Ishikawa (cell line): ENCODE results near the gene SNAPC2.

Experiments
- EGR1 ChIP-seq: IDR thresholded peaks from 2 replicates; pipeline ENCODE4 v1.6.1; 2012
- YY1 ChIP-seq: IDR thresholded peaks from 2 replicates; pipeline ENCODE4 v1.6.1; 2012; ENCODE audit warnings: low read depth
- TF ChIP-seq, protein P1 (sequence below): IDR thresholded peaks from 2 replicates; pipeline ENCODE4 v1.6.1; 2012; ENCODE audit warnings: low read depth, mild to moderate bottlenecking

GRCh38 chr19:7883796-7884570 lies 36.2 kb upstream of the SNAPC2 start:
- TF ChIP-seq, protein P1, sequence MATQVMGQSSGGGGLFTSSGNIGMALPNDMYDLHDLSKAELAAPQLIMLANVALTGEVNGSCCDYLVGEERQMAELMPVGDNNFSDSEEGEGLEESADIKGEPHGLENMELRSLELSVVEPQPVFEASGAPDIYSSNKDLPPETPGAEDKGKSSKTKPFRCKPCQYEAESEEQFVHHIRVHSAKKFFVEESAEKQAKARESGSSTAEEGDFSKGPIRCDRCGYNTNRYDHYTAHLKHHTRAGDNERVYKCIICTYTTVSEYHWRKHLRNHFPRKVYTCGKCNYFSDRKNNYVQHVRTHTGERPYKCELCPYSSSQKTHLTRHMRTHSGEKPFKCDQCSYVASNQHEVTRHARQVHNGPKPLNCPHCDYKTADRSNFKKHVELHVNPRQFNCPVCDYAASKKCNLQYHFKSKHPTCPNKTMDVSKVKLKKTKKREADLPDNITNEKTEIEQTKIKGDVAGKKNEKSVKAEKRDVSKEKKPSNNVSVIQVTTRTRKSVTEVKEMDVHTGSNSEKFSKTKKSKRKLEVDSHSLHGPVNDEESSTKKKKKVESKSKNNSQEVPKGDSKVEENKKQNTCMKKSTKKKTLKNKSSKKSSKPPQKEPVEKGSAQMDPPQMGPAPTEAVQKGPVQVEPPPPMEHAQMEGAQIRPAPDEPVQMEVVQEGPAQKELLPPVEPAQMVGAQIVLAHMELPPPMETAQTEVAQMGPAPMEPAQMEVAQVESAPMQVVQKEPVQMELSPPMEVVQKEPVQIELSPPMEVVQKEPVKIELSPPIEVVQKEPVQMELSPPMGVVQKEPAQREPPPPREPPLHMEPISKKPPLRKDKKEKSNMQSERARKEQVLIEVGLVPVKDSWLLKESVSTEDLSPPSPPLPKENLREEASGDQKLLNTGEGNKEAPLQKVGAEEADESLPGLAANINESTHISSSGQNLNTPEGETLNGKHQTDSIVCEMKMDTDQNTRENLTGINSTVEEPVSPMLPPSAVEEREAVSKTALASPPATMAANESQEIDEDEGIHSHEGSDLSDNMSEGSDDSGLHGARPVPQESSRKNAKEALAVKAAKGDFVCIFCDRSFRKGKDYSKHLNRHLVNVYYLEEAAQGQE, result no peak
- TF ChIP-seq YY1, result no peak
- TF ChIP-seq EGR1, result no peak
